K562 (cell line): ENCODE measurements around the gene MUCL3. TPM values are rescaled to one million over a fixed set of nuclear protein-coding genes. Genes with fewer than 3 reads are reported as not detected.

Experiments
- CEBPB ChIP-seq: fragments of 450-650 bp; IDR thresholded peaks from 2 replicates; pipeline ENCODE4 v1.6.1; 2016; ENCODE audit warnings: missing genetic modification characterization, missing compliant biosample characterization
- DIDO1 ChIP-seq: fragments of 450-650 bp; IDR thresholded peaks from 2 replicates; pipeline ENCODE4 v1.6.1; 2016; ENCODE audit warnings: low read depth, missing biosample characterization, missing genetic modification characterization
- HMGXB4 ChIP-seq: sonication (generic); formaldehyde crosslinking; IDR thresholded peaks from 2 replicates; pipeline ENCODE4 v1.8.1; 2023; ENCODE audit warnings: mild to moderate bottlenecking, missing genetic modification reagents
- KLF16 ChIP-seq: IDR thresholded peaks from 2 replicates; pipeline ENCODE4 v1.6.1; 2016; ENCODE audit warnings: antibody characterized with exemption
- MAFK ChIP-seq: IDR thresholded peaks from 2 replicates; pipeline ENCODE4 v1.6.1; 2011; ENCODE audit warnings: low read length, improper control_type of control experiment
- MCM7 ChIP-seq, 2 experiments: fragments of 450-650 bp; IDR thresholded peaks; 2 replicates each; pipeline ENCODE4 v1.6.1; 2016 to 2018
- NEUROD1 ChIP-seq: fragments of 150-350 bp; IDR thresholded peaks from 2 replicates; pipeline ENCODE4 v1.6.1; 2014; ENCODE audit warnings: borderline replicate concordance, low read length, low read depth; ENCODE audit not compliant: partially characterized antibody
- NRF1 ChIP-seq, 2 experiments: fragments of 450-650 bp; IDR thresholded peaks in 1 of 2; conservative IDR thresholded peaks in 1 of 2; 2 replicates each; pipeline ENCODE4 v1.6.1; 2014; ENCODE audit warnings: mild to moderate bottlenecking in 2 of 2
- SUPT5H ChIP-seq: fragments of 450-650 bp; IDR thresholded peaks from 2 replicates; pipeline ENCODE4 v1.6.1; 2016
- USF1 ChIP-seq: sonication (generic); formaldehyde crosslinking; IDR thresholded peaks from 2 replicates; pipeline ENCODE4 v1.9.0; 2022; ENCODE audit warnings: mild to moderate bottlenecking, missing genetic modification reagents
- ZNF407 ChIP-seq: fragments of 450-650 bp; IDR thresholded peaks from 2 replicates; pipeline ENCODE4 v1.6.1; 2016; ENCODE audit warnings: low read depth
- ZNF592 ChIP-seq: fragments of 450-650 bp; IDR thresholded peaks from 2 replicates; pipeline ENCODE4 v1.6.1; 2017; ENCODE audit warnings: antibody characterized with exemption, mild to moderate bottlenecking
- polyA plus RNA-seq, 8 experiments: library from polyadenylated mRNA; depleted of rRNA in 4 of 8; stranded (reverse) in 5 of 8; unstranded in 3 of 8; fragments of >200 nt; fragmentation: Nextera tagmentation in 2 of 8; fragmentation: Illumina TruSeq in 1 of 8; extraction: Ambion mirVana in 2 of 8; extraction: Trizol in 1 of 8; gene quantifications; 2 replicates each; pipeline versions ENCODE4 v1.2.1 to v1.2.3, GENCODE V29; 2011 to 2014; ENCODE audit warnings: inconsistent platforms in 1 of 8, missing spikeins in 1 of 8
- total RNA-seq, 7 experiments: library from RNA; depleted of rRNA in 6 of 7; stranded (reverse); fragments of >200 nt in 6 of 7; fragmentation: Illumina TruSeq in 2 of 7; extraction: Trizol in 2 of 7; gene quantifications; 2 replicates each; pipeline versions ENCODE4 v1.2.1 to v1.2.3, GENCODE V29; 2011 to 2021; ENCODE audit warnings: low replicate concordance in 1 of 7

The MUCL3 gene
- total and polyA plus RNA-seq, 9 of the 15 experiments (the other 6 are each of a cell fraction or from before 2014, with no cell fraction given) = 0.07 TPM; not detected in 8

GRCh38 chr6:30907758-30908591 is 32.8 kb upstream of the MUCL3 start, which contains the start of gene GTF2H4 (continued):
- TF ChIP-seq ZNF592 (peak; percentile 97), NRF1 (conservative IDR thresholded peaks at IDR 0.05 in 1 of 2, IDR thresholded peaks at IDR 0.05 in 1 of 2) (peak; percentile 58 to 69), SUPT5H (peak; percentile 66), HMGXB4 (peak; percentile 79; the same call in 1 of the 2 replicates), KLF16 (0 out of 2 replicates have a peak, but pooled peaks have one; percentile 10), MCM7 (IDR thresholded peaks at IDR 0.05) (no peak), USF1 (CRISPR knock-in tag) (no peak; the same call in 1 of the 2 replicates), NEUROD1 (peak; percentile 59), DIDO1 (tag) (peak; percentile 100), CEBPB (tag) (no peak; the same call in 1 of the 2 replicates), ZNF407 (peak; percentile 41), MAFK (peak; percentile 29)
